ENCODE data around the gene LRRC55.

GRCh38 chr11:57222239-57222638 is 40.5 kb downstream of the LRRC55 start:
- no peak for TF ChIP-seq POLR2AphosphoS5 (IDR thresholded peaks at IDR 0.05; ENCODE audit: insufficient read depth, low read depth, low read length)
- TF ChIP-seq CTCF (IDR thresholded peaks at IDR 0.05; ENCODE audit: extremely low read depth in 1 of 2, insufficient read depth in 1 of 2, low read depth in 1 of 2, low read length in 2 of 2) = no peak
- TF ChIP-seq POLR2A (IDR thresholded peaks at IDR 0.05; ENCODE audit: low read depth, low read length) = no peak
- TF ChIP-seq MAX (IDR thresholded peaks at IDR 0.05; ENCODE audit: insufficient read depth, insufficient read length) = no peak

Measured in endothelial cell of umbilical vein (primary cell).